Fibroblast of the aortic adventitia (primary cell): ENCODE results near the gene MYH9. TPM values are rescaled to one million over a fixed set of nuclear protein-coding genes. Genes with fewer than 3 reads are reported as not detected.
"Not testable (repeated sequence)": the region's sequence is repeated elsewhere in the genome, so short reads cannot be mapped to it uniquely, and the experiment has no call there.

Experiments used
- DNase-seq: peaks from one replicate; pipeline ENCODE4 v3.0.0-alpha.2; 2010; ENCODE audit warnings: low read depth
- H3K4me3 ChIP-seq: 2 replicates; pipeline ENCODE4 v1.5.1; 2011; ENCODE audit warnings: low read depth, mild to moderate bottlenecking, control low read depth, low read length, moderate library complexity
- CTCF ChIP-seq: IDR thresholded peaks from 2 replicates; pipeline ENCODE4 v1.5.1; 2011; ENCODE audit warnings: mild to moderate bottlenecking, low read length, control low read depth, inconsistent platforms; ENCODE audit not compliant: insufficient read depth
- total RNA-seq: library from RNA; depleted of rRNA; stranded (reverse); fragments of >200 nt; gene quantifications from 2 replicates; pipeline ENCODE4 v1.2.3, GENCODE V29; 2012; ENCODE audit warnings: low replicate concordance

Gene MYH9
- total RNA-seq, 1 donor: 339 TPM

GRCh38 chr22:36274531-36274930, 113.2 kb downstream of the MYH9 start:
- no peak for TF ChIP-seq CTCF
- DNase-seq: no peak

GRCh38 chr22:36271951-36272350, 115.8 kb downstream of the MYH9 start:
- H3K4me3 ChIP-seq, DNase-seq: not testable (repeated sequence)

More at GRCh38 chr22:36274531-36274930, 113.2 kb downstream of the MYH9 start:
- H3K4me3 ChIP-seq: no peak overlapping the region

DNA sequence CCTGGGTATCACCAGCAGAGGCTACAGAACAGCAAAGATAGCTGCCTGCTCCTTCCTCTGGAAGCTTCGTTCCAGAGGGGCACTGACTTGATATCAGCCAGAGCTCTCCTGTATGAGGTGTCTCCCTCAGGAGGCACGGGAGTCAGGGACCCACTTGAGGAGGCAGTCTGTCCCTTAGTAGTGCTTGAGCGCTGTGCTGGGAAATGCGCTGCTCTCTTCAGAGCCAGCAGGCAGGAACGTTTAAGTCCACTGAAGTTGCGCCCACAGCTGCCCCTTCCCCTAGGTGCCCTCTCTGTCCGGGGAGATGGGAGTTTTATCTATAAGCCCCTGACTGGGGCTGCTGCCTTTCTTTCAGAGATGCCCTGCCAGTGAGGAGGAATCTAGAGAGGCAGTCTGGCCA, 116.5 kb downstream of the MYH9 start:
- not testable (repeated sequence) for DNase-seq

DNA sequence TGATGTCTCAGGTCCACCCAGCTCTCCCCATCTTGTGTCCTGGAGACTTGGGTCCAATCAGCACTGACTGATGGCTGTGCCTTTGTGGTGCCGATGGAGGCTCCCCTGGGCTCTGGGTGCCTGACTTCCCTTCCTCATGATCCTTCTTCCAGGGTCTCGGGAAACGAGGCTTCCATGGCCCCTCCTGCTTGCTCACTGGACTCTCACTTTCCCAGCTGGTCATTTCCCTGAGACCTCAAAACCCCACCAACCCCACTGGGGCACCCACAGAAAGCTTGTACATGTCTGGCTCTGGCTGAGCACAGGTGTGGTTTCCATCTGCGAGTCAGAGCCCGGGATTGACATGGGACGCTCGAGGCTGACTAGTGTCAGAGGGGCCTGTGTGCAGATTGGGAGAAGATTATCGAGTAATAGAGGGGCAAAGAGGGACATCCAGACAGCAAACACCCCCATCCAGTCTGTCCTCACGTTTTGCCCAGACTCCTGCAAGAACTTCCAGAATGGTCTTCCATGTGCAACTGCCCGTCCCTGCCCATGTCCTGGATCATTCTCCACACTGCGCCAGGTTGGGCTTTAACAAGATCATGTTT, 119.8 kb downstream of the MYH9 start:
- TF ChIP-seq CTCF: no peak
- H3K4me3 ChIP-seq: no peak overlapping the region
- no peak for DNase-seq

More for the DNA sequence above, 116.5 kb downstream of the MYH9 start:
- H3K4me3 ChIP-seq: not testable (repeated sequence)

- no peak for TF ChIP-seq CTCF
- DNase-seq: no peak
- no peak overlapping the region for H3K4me3 ChIP-seq
Measured at GRCh38 chr22:36267058-36267457, 120.7 kb downstream of the MYH9 start.

DNA sequence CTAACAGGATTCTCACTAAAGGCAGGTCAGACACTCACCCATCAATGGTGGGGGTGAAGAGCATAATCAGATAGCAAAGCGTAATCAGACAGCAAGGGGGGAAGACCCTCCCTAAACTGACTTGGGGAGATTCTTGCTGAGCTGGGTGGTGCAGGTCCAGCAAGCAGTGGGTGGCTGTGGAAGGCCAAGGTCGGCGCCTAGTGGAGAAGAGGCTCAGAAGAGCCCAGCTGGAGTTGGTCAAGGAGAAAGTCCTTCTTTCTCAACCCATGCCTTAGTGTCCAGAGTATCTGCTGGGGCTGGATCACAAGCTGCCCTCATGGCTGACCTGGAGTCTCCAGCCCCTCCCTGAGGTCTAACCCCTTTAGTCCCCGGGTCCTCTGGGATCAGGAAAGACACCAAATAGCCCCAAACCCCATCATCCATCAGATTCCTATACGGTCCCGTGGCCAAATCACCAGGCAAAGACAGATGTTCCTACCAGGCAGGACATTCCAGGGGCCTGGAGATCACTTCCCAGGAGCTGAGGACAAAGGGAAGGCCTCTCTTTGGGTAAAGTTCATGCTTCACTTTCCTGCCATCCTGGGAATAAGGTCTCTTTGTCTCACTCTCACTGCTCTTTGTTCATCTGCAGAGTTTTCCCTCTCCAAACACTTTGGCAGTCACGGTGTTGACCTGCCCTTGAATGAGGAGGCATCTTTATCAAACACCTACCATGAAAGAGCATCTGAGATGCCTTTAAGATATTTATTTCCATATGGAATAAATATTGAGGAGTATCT, 123.7 kb downstream of the MYH9 start:
- DNase-seq, H3K4me3 ChIP-seq: not testable (repeated sequence)

GRCh38 chr22:36263216-36263673, 124.5 kb downstream of the MYH9 start:
- DNase-seq, H3K4me3 ChIP-seq: not testable (repeated sequence)

- DNase-seq, H3K4me3 ChIP-seq: not testable (repeated sequence)
Measured at GRCh38 chr22:36262307-36262706, 125.5 kb downstream of the MYH9 start.

DNA sequence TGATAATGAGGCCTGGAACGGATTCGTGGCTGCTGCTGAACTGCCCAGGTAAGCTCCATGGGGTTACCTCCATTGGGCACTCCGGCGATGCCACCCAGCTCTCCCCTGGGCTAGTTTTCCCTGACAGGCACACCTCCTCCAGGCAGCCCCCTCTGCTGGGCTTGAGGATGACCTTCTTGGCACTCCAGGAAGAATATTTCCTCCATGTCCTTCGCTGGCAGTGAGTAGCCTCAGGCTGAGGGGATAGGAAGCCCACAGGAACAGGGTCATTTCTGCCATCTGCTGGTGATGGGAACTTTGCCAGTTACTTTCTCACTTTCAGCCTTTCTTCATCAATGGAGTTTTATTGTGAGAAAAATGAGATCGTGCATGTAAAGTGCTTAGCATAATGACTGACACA, 126.1 kb downstream of the MYH9 start:
- H3K4me3 ChIP-seq, DNase-seq: not testable (repeated sequence)

DNA sequence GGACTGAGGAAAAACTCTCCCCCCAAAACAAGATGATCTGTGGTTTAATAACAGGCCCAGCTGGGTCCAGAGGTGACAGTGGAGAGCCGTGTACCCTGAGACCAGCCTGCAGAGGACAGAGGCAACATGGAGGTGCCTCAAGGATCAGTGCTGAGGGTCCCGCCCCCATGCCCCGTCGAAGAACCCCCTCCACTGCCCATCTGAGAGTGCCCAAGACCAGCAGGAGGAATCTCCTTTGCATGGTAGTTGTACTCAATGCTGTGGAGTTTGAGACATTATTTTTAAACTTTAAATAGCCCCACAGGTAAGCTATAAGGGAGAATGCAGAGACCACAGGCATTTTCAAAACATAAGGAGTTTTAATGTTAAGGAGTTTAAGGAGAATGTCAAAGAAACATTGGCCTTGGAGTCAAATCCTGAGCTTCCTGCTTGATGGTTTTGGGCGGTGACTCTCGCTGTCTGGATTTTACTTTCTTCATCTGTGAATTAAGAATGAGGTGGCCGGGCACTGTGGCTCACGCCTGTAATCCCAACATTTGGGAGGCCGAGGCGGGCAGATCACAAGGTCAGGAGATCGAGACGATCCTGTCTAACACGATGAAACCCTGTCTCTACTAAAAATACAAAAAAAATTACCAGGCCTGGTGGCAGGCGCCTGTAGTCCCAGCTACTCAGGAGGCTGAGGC, 128.0 kb downstream of the MYH9 start:
- TF ChIP-seq CTCF: no peak
- DNase-seq: no peak
- no peak overlapping the region for H3K4me3 ChIP-seq
